HepG2 (cell line): ENCODE results near the gene ADIPOR2. TPM values are rescaled to one million over a fixed set of nuclear protein-coding genes. Genes with fewer than 3 reads are reported as not detected.

Source experiments
- ATF7-NPFF ChIP-seq: sonication (generic); formaldehyde crosslinking; IDR thresholded peaks from 2 replicates; pipeline ENCODE4 v1.8.1; 2023; ENCODE audit warnings: mild to moderate bottlenecking, low read depth, missing genetic modification reagents, moderate library complexity
- EED ChIP-seq: sonication (generic); formaldehyde crosslinking; IDR thresholded peaks from 2 replicates; pipeline ENCODE4 v1.5.0; 2020; ENCODE audit warnings: mild to moderate bottlenecking, missing genetic modification reagents
- KDM1A ChIP-seq: IDR thresholded peaks from 2 replicates; pipeline ENCODE4 v1.6.1; 2016; ENCODE audit warnings: missing compliant biosample characterization
- NR1H2 ChIP-seq: sonication (generic); formaldehyde crosslinking; IDR thresholded peaks from 2 replicates; pipeline ENCODE4 v1.8.1; 2022; ENCODE audit warnings: low read depth, missing genetic modification reagents, borderline replicate concordance
- NR2F1 ChIP-seq, 2 experiments: fragments of 450-650 bp in 1 of 2; formaldehyde crosslinking in 1 of 2; IDR thresholded peaks; 2 replicates each; pipeline versions ENCODE4 v1.5.0 to v1.6.1; 2016 to 2020; ENCODE audit warnings: mild to moderate bottlenecking in 1 of 2, missing compliant biosample characterization in 1 of 2, missing genetic modification reagents in 1 of 2, moderate library complexity in 1 of 2
- PCBP2 ChIP-seq: fragments of 200-400 bp; formaldehyde crosslinking; optimal IDR thresholded peaks from 2 replicates; pipeline ENCODE3; 2018; ENCODE audit warnings: low read length, low read depth; ENCODE audit not compliant: poor library complexity, severe bottlenecking
- PRPF4 ChIP-seq: fragments of 200-400 bp; formaldehyde crosslinking; IDR thresholded peaks from 2 replicates; pipeline ENCODE4 v1.6.1; 2016; ENCODE audit warnings: low read length, low read depth; ENCODE audit not compliant: poor library complexity, severe bottlenecking
- SP4 ChIP-seq: sonication (generic); formaldehyde crosslinking; IDR thresholded peaks from 2 replicates; pipeline ENCODE4 v1.8.1; 2023; ENCODE audit warnings: mild to moderate bottlenecking, missing genetic modification reagents
- ZBTB38 ChIP-seq: sonication (generic); formaldehyde crosslinking; IDR thresholded peaks from 2 replicates; pipeline ENCODE4 v1.5.1; 2020; ENCODE audit warnings: mild to moderate bottlenecking, missing genetic modification reagents
- ZNF713 ChIP-seq: sonication (generic); formaldehyde crosslinking; IDR thresholded peaks from 2 replicates; pipeline ENCODE4 v1.4.0; 2020; ENCODE audit warnings: mild to moderate bottlenecking, missing genetic modification reagents
- ZNF776 ChIP-seq: sonication (generic); formaldehyde crosslinking; IDR thresholded peaks from 2 replicates; pipeline ENCODE4 v1.4.0; 2020; ENCODE audit warnings: mild to moderate bottlenecking, missing genetic modification reagents
- ZNF883 ChIP-seq: sonication (generic); formaldehyde crosslinking; IDR thresholded peaks from 2 replicates; pipeline ENCODE4 v1.5.1; 2020; ENCODE audit warnings: mild to moderate bottlenecking, missing genetic modification reagents; ENCODE audit errors: not compliant biosample characterization
- ZZZ3 ChIP-seq: sonication (generic); formaldehyde crosslinking; IDR thresholded peaks from 2 replicates; pipeline ENCODE4 v1.4.0; 2020; ENCODE audit warnings: missing genetic modification reagents, mild to moderate bottlenecking, borderline replicate concordance
- polyA plus RNA-seq, 8 experiments: library from polyadenylated mRNA; depleted of rRNA in 3 of 8; stranded (reverse) in 7 of 8; unstranded in 1 of 8; fragments of >200 nt; fragmentation: Illumina TruSeq in 4 of 8; extraction: Trizol in 4 of 8; gene quantifications; 2 replicates each; pipeline versions ENCODE4 v1.2.1 to v1.2.3, GENCODE V29; 2011 to 2016; ENCODE audit warnings: low read depth in 4 of 8, missing spikeins in 1 of 8, mixed read lengths in 1 of 8; ENCODE audit not compliant: insufficient read depth in 1 of 8
- total RNA-seq, 5 experiments: library from RNA; depleted of rRNA; stranded (reverse); fragments of >200 nt; fragmentation: Illumina TruSeq; extraction: Trizol; gene quantifications; 2 replicates each; pipeline ENCODE4 v1.2.3, GENCODE V29; 2016; ENCODE audit warnings: low read depth in 1 of 5
- TF ChIP-seq, protein P1 (sequence below): fragments of 450-650 bp; IDR thresholded peaks from 2 replicates; pipeline ENCODE4 v1.6.1; 2017; ENCODE audit warnings: mild to moderate bottlenecking
- TF ChIP-seq, protein P2 (sequence below): sonication (generic); formaldehyde crosslinking; IDR thresholded peaks from 2 replicates; pipeline ENCODE4 v1.4.0; 2020; ENCODE audit warnings: missing genetic modification reagents, borderline replicate concordance
- TF ChIP-seq, protein P3 (sequence below): sonication (generic); formaldehyde crosslinking; IDR thresholded peaks from 2 replicates; pipeline ENCODE4 v1.4.0; 2020; ENCODE audit warnings: missing genetic modification reagents
- TF ChIP-seq, protein P4 (sequence below): sonication (generic); formaldehyde crosslinking; conservative IDR thresholded peaks from 2 replicates; pipeline ENCODE4 v1.8.1; 2023; ENCODE audit warnings: missing genetic modification reagents
- TF ChIP-seq, protein P5 (sequence below): sonication (generic); formaldehyde crosslinking; IDR thresholded peaks from 2 replicates; pipeline ENCODE4 v1.4.0; 2020; ENCODE audit warnings: missing genetic modification reagents

The ADIPOR2 gene
- total and polyA plus RNA-seq, 2 of the 13 experiments (the other 11 are each of a cell fraction or from before 2014, with no cell fraction given), result 35.2 to 52.2 TPM

DNA sequence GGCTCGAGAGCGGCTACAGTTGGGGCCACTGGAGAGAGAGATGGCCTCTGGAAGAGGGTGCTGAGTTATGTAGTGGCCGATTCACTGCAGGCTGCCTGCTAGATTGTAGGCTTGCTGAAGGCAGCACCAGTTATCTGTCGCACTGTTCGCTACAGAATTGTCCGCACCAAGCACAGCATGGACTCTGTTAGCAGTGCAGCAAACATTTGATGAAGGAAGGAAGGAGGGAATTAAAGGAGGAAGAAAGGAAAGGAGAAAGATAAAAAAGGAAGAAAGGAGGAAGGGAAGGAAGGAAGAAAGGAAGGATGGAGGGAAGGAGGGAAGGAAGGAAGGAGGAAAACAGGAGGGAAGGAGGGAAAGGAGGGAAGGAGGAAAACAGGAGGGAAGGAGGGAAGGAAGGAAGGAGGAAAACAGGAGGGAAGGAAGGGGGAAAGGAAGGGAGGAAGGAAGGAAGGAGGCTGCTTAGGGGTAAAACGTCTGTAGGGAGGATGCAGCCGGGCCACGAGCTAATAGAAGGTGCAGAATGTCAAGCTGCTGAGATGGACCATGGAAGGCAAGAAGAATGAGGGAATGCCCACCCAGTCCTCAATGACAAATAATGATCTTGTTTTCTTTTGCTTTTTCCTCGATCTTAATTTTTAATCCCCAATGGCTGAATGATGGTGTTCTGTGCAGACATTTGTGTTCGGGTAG, 27.3 kb upstream of the ADIPOR2 start (continued):
- TF ChIP-seq PRPF4 (peak; percentile 4), ZZZ3 (CRISPR knock-in tag) (no peak), KDM1A (CRISPR knock-in tag) (no peak), NR2F1 (CRISPR knock-in tag; IDR thresholded peaks at IDR 0.05) (no peak), ZNF776 (no peak), NR1H2 (CRISPR knock-in tag) (no peak), ATF7-NPFF (no peak), EED (CRISPR knock-in tag) (no peak), ZNF883 (CRISPR knock-in tag) (no peak), ZBTB38 (no peak), ZNF713 (CRISPR knock-in tag) (no peak), SP4 (CRISPR knock-in tag) (no peak), PCBP2 (peak; percentile 40)
- TF ChIP-seq, protein P1, sequence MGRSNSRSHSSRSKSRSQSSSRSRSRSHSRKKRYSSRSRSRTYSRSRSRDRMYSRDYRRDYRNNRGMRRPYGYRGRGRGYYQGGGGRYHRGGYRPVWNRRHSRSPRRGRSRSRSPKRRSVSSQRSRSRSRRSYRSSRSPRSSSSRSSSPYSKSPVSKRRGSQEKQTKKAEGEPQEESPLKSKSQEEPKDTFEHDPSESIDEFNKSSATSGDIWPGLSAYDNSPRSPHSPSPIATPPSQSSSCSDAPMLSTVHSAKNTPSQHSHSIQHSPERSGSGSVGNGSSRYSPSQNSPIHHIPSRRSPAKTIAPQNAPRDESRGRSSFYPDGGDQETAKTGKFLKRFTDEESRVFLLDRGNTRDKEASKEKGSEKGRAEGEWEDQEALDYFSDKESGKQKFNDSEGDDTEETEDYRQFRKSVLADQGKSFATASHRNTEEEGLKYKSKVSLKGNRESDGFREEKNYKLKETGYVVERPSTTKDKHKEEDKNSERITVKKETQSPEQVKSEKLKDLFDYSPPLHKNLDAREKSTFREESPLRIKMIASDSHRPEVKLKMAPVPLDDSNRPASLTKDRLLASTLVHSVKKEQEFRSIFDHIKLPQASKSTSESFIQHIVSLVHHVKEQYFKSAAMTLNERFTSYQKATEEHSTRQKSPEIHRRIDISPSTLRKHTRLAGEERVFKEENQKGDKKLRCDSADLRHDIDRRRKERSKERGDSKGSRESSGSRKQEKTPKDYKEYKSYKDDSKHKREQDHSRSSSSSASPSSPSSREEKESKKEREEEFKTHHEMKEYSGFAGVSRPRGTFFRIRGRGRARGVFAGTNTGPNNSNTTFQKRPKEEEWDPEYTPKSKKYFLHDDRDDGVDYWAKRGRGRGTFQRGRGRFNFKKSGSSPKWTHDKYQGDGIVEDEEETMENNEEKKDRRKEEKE, result no peak
- TF ChIP-seq, protein P2, sequence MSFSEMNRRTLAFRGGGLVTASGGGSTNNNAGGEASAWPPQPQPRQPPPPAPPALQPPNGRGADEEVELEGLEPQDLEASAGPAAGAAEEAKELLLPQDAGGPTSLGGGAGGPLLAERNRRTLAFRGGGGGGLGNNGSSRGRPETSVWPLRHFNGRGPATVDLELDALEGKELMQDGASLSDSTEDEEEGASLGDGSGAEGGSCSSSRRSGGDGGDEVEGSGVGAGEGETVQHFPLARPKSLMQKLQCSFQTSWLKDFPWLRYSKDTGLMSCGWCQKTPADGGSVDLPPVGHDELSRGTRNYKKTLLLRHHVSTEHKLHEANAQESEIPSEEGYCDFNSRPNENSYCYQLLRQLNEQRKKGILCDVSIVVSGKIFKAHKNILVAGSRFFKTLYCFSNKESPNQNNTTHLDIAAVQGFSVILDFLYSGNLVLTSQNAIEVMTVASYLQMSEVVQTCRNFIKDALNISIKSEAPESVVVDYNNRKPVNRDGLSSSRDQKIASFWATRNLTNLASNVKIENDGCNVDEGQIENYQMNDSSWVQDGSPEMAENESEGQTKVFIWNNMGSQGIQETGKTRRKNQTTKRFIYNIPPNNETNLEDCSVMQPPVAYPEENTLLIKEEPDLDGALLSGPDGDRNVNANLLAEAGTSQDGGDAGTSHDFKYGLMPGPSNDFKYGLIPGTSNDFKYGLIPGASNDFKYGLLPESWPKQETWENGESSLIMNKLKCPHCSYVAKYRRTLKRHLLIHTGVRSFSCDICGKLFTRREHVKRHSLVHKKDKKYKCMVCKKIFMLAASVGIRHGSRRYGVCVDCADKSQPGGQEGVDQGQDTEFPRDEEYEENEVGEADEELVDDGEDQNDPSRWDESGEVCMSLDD (CRISPR knock-in tag), result no peak
- TF ChIP-seq, protein P3, sequence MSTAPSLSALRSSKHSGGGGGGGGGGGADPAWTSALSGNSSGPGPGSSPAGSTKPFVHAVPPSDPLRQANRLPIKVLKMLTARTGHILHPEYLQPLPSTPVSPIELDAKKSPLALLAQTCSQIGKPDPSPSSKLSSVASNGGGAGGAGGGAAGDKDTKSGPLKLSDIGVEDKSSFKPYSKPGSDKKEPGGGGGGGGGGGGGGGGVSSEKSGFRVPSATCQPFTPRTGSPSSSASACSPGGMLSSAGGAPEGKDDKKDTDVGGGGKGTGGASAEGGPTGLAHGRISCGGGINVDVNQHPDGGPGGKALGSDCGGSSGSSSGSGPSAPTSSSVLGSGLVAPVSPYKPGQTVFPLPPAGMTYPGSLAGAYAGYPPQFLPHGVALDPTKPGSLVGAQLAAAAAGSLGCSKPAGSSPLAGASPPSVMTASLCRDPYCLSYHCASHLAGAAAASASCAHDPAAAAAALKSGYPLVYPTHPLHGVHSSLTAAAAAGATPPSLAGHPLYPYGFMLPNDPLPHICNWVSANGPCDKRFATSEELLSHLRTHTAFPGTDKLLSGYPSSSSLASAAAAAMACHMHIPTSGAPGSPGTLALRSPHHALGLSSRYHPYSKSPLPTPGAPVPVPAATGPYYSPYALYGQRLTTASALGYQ (CRISPR knock-in tag), result no peak
- TF ChIP-seq, protein P4, sequence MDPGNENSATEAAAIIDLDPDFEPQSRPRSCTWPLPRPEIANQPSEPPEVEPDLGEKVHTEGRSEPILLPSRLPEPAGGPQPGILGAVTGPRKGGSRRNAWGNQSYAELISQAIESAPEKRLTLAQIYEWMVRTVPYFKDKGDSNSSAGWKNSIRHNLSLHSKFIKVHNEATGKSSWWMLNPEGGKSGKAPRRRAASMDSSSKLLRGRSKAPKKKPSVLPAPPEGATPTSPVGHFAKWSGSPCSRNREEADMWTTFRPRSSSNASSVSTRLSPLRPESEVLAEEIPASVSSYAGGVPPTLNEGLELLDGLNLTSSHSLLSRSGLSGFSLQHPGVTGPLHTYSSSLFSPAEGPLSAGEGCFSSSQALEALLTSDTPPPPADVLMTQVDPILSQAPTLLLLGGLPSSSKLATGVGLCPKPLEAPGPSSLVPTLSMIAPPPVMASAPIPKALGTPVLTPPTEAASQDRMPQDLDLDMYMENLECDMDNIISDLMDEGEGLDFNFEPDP (CRISPR knock-in tag), result no peak
- TF ChIP-seq, protein P5, sequence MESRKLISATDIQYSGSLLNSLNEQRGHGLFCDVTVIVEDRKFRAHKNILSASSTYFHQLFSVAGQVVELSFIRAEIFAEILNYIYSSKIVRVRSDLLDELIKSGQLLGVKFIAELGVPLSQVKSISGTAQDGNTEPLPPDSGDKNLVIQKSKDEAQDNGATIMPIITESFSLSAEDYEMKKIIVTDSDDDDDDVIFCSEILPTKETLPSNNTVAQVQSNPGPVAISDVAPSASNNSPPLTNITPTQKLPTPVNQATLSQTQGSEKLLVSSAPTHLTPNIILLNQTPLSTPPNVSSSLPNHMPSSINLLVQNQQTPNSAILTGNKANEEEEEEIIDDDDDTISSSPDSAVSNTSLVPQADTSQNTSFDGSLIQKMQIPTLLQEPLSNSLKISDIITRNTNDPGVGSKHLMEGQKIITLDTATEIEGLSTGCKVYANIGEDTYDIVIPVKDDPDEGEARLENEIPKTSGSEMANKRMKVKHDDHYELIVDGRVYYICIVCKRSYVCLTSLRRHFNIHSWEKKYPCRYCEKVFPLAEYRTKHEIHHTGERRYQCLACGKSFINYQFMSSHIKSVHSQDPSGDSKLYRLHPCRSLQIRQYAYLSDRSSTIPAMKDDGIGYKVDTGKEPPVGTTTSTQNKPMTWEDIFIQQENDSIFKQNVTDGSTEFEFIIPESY, result peak; percentile 4; the same call in 1 of the 2 replicates
